ENCODE measurements around the gene SORCS1. TPM values are rescaled to one million over a fixed set of nuclear protein-coding genes. Genes with fewer than 3 reads are reported as not detected.

The SORCS1 gene
- total and polyA plus RNA-seq, 2 of the 13 experiments (the other 11 are each of a cell fraction or from before 2014, with no cell fraction given) = not detected

DNA sequence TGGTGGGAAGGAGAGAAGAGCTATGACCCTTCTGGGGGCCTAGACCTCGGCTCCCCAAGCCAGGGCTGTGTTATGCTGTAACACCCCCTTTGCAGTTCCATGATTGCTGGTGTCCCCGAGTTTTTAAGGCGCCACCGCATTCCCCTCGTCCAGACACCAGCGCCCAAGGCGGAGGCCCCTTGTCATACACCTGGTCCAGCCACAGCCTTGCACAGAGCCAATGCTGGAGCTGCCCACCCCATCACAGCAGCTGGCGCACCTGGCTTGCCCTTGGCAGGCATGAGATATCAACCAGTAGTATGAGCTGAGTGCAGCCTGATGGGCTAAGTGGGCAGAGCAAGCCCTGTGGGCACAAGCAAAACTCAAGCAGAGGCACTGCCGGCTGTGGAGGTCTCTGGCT lies 209.4 kb downstream of the SORCS1 start:
- Histone ChIP-seq H3K27ac (ENCODE audit: extremely low read length, insufficient read depth, low read length) (no peak overlapping the region), H3K4me3 (replicated peaks in 1 of 3; ENCODE audit: insufficient read depth in 1 of 3, low read depth in 2 of 3, low read length in 3 of 3) (no peak overlapping the region), H3K4me1 (ENCODE audit: insufficient read depth, low read length) (no peaks in the 10 kb centered on the region), H3K27me3 (ENCODE audit: control insufficient read depth in 1 of 2, insufficient read depth in 2 of 2, low read length in 2 of 2) (no peaks in the 10 kb centered on the region), H2AFZ (ENCODE audit: low read length) (no peak overlapping the region), H3K9me3 (ENCODE audit: low read length) (peaks cover 48% of the 10 kb centered on the region), H3K36me3 (replicated peaks in 1 of 2; ENCODE audit: control insufficient read depth in 1 of 2, insufficient read depth in 2 of 2, low read length in 2 of 2) (no peaks in the 10 kb centered on the region), H3K9ac (ENCODE audit: insufficient read depth, low read depth, low read length) (no peak overlapping the region), H3K4me2 (ENCODE audit: low read depth, low read length) (no peak overlapping the region), H4K20me1 (ENCODE audit: insufficient read depth, low read length) (no peaks in the 10 kb centered on the region), H3K79me2 (ENCODE audit: insufficient read depth, low read length) (no peaks in the 10 kb centered on the region)
- no TSS peak for BruUV-seq (replicated peaks)
- CTCF ChIA-PET (ENCODE audit: low intra/inter-chr PET ratio, low total read pairs) = no interaction called here
- DNase-seq (ENCODE audit: low spot score) = no peak
- FAIRE-seq = no peak
- TF ChIP-seq, protein P1, sequence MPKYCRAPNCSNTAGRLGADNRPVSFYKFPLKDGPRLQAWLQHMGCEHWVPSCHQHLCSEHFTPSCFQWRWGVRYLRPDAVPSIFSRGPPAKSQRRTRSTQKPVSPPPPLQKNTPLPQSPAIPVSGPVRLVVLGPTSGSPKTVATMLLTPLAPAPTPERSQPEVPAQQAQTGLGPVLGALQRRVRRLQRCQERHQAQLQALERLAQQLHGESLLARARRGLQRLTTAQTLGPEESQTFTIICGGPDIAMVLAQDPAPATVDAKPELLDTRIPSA (CRISPR knock-in tag; IDR thresholded peaks at IDR 0.05; ENCODE audit: borderline replicate concordance) = no peak
- no peak for TF ChIP-seq FOXA1 (IDR thresholded peaks at IDR 0.05)
- TF ChIP-seq FOXA1 (CRISPR knock-in tag; IDR thresholded peaks at IDR 0.05) = no peak
- TF ChIP-seq MXD4 (CRISPR knock-in tag; IDR thresholded peaks at IDR 0.05) = no peak
- no peak for TF ChIP-seq PCBP1 (IDR thresholded peaks at IDR 0.05; ENCODE audit: borderline replicate concordance, low read depth, low read length)
- TF ChIP-seq ZNF589 (CRISPR knock-in tag; conservative IDR thresholded peaks at IDR 0.05) = no peak
- no peak for TF ChIP-seq SRSF4 (IDR thresholded peaks at IDR 0.05; ENCODE audit: low read depth, low read length, poor library complexity, severe bottlenecking)
- TF ChIP-seq SRF (IDR thresholded peaks at IDR 0.05; ENCODE audit: low read depth, low read length) = no peak
- TF ChIP-seq CEBPB (IDR thresholded peaks at IDR 0.05; ENCODE audit: borderline replicate concordance, low read depth, low read length) = no peak
- intact Hi-C loops (cut with micrococcal nuclease; ENCODE audit: unreplicated experiment) = no loop called here
- in situ Hi-C loops (cut with HindIII; ENCODE audit: extremely low pct_ligation_motif_present, low pct_unique_long_range_greater_than_20kb) = no loop called here
- 65% methylated on average over 4 of the region's 9 CpGs for WGBS (ENCODE audit: low lambda C conversion rate)
- no peak for ATAC-seq
- POLR2A ChIA-PET = no interaction called here

DNA sequence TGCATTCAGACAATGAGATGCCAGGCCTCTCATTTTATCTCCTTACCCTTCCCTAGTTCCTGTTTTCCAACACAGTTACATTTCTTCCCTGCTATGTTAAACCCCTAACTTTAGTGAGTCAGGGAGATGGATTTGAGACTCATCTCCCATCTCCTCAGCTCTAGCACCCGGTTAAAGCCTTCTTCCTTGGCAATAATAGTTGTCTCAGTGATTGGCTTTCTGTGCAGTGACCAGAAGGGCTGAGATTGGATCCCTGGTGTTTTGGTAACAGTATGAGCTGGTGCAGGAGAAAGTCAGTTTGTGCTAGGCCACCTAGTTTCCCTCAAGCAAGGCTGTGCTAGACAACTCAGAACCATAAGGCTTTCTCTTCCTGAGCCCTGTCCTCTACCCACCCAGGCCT lies 212.5 kb downstream of the SORCS1 start:
- 0% methylated on average over 1 of the region's 1 CpG for WGBS (ENCODE audit: low lambda C conversion rate)
- Histone ChIP-seq H3K79me2 (ENCODE audit: insufficient read depth, low read length) (no peaks in the 10 kb centered on the region), H4K20me1 (ENCODE audit: insufficient read depth, low read length) (no peaks in the 10 kb centered on the region), H2AFZ (ENCODE audit: low read length) (no peak overlapping the region), H3K36me3 (replicated peaks in 1 of 2; ENCODE audit: control insufficient read depth in 1 of 2, insufficient read depth in 2 of 2, low read length in 2 of 2) (no peaks in the 10 kb centered on the region), H3K9ac (ENCODE audit: insufficient read depth, low read depth, low read length) (no peak overlapping the region), H3K9me3 (ENCODE audit: low read length) (peaks cover 51% of the 10 kb centered on the region), H3K4me2 (ENCODE audit: low read depth, low read length) (no peak overlapping the region), H3K4me1 (ENCODE audit: insufficient read depth, low read length) (no peaks in the 10 kb centered on the region), H3K4me3 (replicated peaks in 1 of 3; ENCODE audit: insufficient read depth in 1 of 3, low read depth in 2 of 3, low read length in 3 of 3) (no peak overlapping the region), H3K27ac (ENCODE audit: extremely low read length, insufficient read depth, low read length) (no peak overlapping the region), H3K27me3 (ENCODE audit: control insufficient read depth in 1 of 2, insufficient read depth in 2 of 2, low read length in 2 of 2) (no peaks in the 10 kb centered on the region)
- FAIRE-seq (no peak), ATAC-seq (no peak), DNase-seq (ENCODE audit: low spot score) (no peak)
- intact Hi-C loops (cut with micrococcal nuclease; ENCODE audit: unreplicated experiment) (no loop called here), in situ Hi-C loops (cut with HindIII; ENCODE audit: extremely low pct_ligation_motif_present, low pct_unique_long_range_greater_than_20kb) (no loop called here)
- no TSS peak for BruUV-seq (replicated peaks)
- TF ChIP-seq CBX1 (IDR thresholded peaks at IDR 0.05; ENCODE audit: low read depth) (no peak), ZNF124 (CRISPR knock-in tag; IDR thresholded peaks at IDR 0.05) (peak; percentile 53; the same call in 1 of the 2 replicates)
- ChIA-PET CTCF (ENCODE audit: low intra/inter-chr PET ratio, low total read pairs) (no interaction called here), POLR2A (no interaction called here)

Measured in HepG2 (cell line).